Left ventricle myocardium inferior (tissue), 1 donor: ENCODE results near the gene PLCB1. TPM values are rescaled to one million over a fixed set of nuclear protein-coding genes. Genes with fewer than 3 reads are reported as not detected.
"Not testable (repeated sequence)": the region's sequence is repeated elsewhere in the genome, so short reads cannot be mapped to it uniquely, and the experiment has no call there.

Experiments used
- DNase-seq: peaks from one replicate; pipeline ENCODE4 v3.0.0-alpha.2; 2020
- H3K27ac ChIP-seq: fragments of 200-600 bp; replicated peaks from 2 replicates; pipeline ENCODE4 v1.8.0; 2021
- H3K27me3 ChIP-seq: fragments of 200-600 bp; 2 replicates; pipeline ENCODE4 v1.8.0; 2021; ENCODE audit warnings: low read depth
- H3K36me3 ChIP-seq: fragments of 200-600 bp; 2 replicates; pipeline ENCODE4 v1.8.0; 2021
- H3K4me1 ChIP-seq: fragments of 200-600 bp; 2 replicates; pipeline ENCODE4 v1.8.0; 2021
- H3K4me3 ChIP-seq: fragments of 200-600 bp; 2 replicates; pipeline ENCODE4 v1.8.0; 2021; ENCODE audit warnings: mild to moderate bottlenecking, moderate library complexity
- H3K9me3 ChIP-seq: fragments of 200-600 bp; replicated peaks from 2 replicates; pipeline ENCODE4 v1.8.0; 2021
- CTCF ChIP-seq: fragments of 200-600 bp; IDR thresholded peaks from 2 replicates; pipeline ENCODE4 v1.8.0; 2021; ENCODE audit warnings: antibody characterized with exemption, mild to moderate bottlenecking, borderline replicate concordance
- intact Hi-C: fragments of 100-400 bp; cut with micrococcal nuclease; formaldehyde crosslinking; loops from one replicate; pipeline ENCODE4 v1.11.0; 2022
- total RNA-seq: library from RNA; stranded (reverse); fragmentation: NEBNext Ultra II Directional; extraction: Animal tissue kit (Norgen Biotek cat#: 25700); gene quantifications from one replicate; pipeline ENCODE4 v1.2.1, GENCODE V29; 2021
- donor health status: DM: no; HTN: yes; CAD: no; lungs with severe emphysema.

The PLCB1 gene
- total RNA-seq, 1 donor from 2014 or later = 6.0 TPM

GRCh38 chr20:8851446-8851845, 719.4 kb downstream of the PLCB1 start:
- intact Hi-C loops = loop anchor here (5.0 to 10.0 kb wide), 3 partner anchors 93 to 501 kb away; no protein-coding TSS in a partner anchor
- peaks cover 19% of the 10 kb centered on the region for H3K4me1 ChIP-seq

GRCh38 chr20:8851919-8852318, 719.9 kb downstream of the PLCB1 start:
- H3K36me3 ChIP-seq, H3K4me3 ChIP-seq, H3K27me3 ChIP-seq, DNase-seq, H3K9me3 ChIP-seq, H3K27ac ChIP-seq: not testable (repeated sequence)
- H3K4me1 ChIP-seq = peaks cover 19% of the 10 kb centered on the region
- intact Hi-C loops = loop anchor here (5.0 to 10.0 kb wide), 3 partner anchors 93 to 500 kb away; no protein-coding TSS in a partner anchor

More at GRCh38 chr20:8851446-8851845, 719.4 kb downstream of the PLCB1 start:
- Histone ChIP-seq H3K9me3 (no peaks in the 10 kb centered on the region), H3K4me3 (no peak overlapping the region), H3K27me3 (no peaks in the 10 kb centered on the region), H3K36me3 (no peaks in the 10 kb centered on the region), H3K27ac (no peak overlapping the region)
- no peak for TF ChIP-seq CTCF
- no peak for DNase-seq

- not testable (repeated sequence) for H3K27me3 ChIP-seq, H3K4me3 ChIP-seq, H3K27ac ChIP-seq, H3K9me3 ChIP-seq, H3K36me3 ChIP-seq, DNase-seq
- intact Hi-C loops = loop anchor here (5.0 to 10.0 kb wide), 3 partner anchors 92 to 499 kb away; no protein-coding TSS in a partner anchor
- peaks cover 21% of the 10 kb centered on the region for H3K4me1 ChIP-seq
Measured at GRCh38 chr20:8853211-8853610, 721.1 kb downstream of the PLCB1 start.

- Histone ChIP-seq H3K27me3 (no peaks in the 10 kb centered on the region), H3K27ac (peak overlapping the region; percentile 79), H3K4me3 (peak overlapping the region; percentile 43), H3K9me3 (no peaks in the 10 kb centered on the region), H3K36me3 (no peaks in the 10 kb centered on the region), H3K4me1 (peaks cover 24% of the 10 kb centered on the region)
- DNase-seq = no peak
- peak; percentile 91 for TF ChIP-seq CTCF
- intact Hi-C loops = loop anchor here (5.0 to 10.0 kb wide), 3 partner anchors 91 to 498 kb away; no protein-coding TSS in a partner anchor
Measured at GRCh38 chr20:8853805-8854338, 721.8 kb downstream of the PLCB1 start.

GRCh38 chr20:8854571-8854970, 722.5 kb downstream of the PLCB1 start:
- Histone ChIP-seq H3K9me3 (no peaks in the 10 kb centered on the region), H3K4me3 (peak overlapping the region; percentile 43), H3K4me1 (peaks cover 24% of the 10 kb centered on the region), H3K36me3 (no peaks in the 10 kb centered on the region), H3K27me3 (no peaks in the 10 kb centered on the region), H3K27ac (peak overlapping the region; percentile 79)
- peak; percentile 66 for DNase-seq
- intact Hi-C loops = loop anchor here (5.0 to 10.0 kb wide), 3 partner anchors 90 to 498 kb away; no protein-coding TSS in a partner anchor
- TF ChIP-seq CTCF = no peak

- Histone ChIP-seq H3K4me1 (peaks cover 24% of the 10 kb centered on the region), H3K36me3 (no peaks in the 10 kb centered on the region), H3K27me3 (no peaks in the 10 kb centered on the region), H3K9me3 (no peaks in the 10 kb centered on the region), H3K27ac (peak overlapping the region; percentile 79), H3K4me3 (no peak overlapping the region)
- peak; percentile 18 for DNase-seq
- intact Hi-C loops = loop anchor here (10.0 kb wide), 2 partner anchors 89 to 279 kb away; no protein-coding TSS in a partner anchor
- TF ChIP-seq CTCF = no peak
Measured at GRCh38 chr20:8855315-8855714, 723.2 kb downstream of the PLCB1 start.
